GM19467 (cell line): ENCODE data around the gene PLXND1.
A peak's percentile ranks its signal among the peaks of the same experiment; 100 is the strongest.

Experiments
- ATAC-seq: cut with Tn5 transposase; IDR thresholded peaks from one replicate; pipeline ENCODE4 v1.9.1; 2021; ENCODE audit warnings: mild to moderate bottlenecking, moderate library complexity; ENCODE audit not compliant: unreplicated experiment

The PLXND1 gene

DNA sequence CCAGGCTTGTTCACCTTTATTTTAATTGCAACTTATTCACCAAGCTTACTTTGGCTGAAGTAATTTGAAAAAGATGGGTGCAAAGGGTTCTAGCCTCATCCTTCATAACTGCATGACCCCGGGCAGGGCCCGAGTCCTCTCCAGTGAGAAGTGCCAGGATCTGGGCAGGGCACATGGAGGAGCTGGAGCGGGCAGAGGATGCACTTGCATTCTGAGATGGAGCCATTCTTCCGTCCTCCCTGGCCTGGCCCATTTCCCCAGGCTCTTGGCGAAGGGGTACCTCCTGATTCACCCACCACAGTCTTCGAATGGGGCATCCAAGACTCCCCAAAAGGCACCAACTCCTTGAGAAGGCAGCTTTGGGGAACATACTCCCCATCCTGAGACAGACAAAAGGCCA is 22.5 kb upstream of the PLXND1 start:
- ATAC-seq: no peak

DNA sequence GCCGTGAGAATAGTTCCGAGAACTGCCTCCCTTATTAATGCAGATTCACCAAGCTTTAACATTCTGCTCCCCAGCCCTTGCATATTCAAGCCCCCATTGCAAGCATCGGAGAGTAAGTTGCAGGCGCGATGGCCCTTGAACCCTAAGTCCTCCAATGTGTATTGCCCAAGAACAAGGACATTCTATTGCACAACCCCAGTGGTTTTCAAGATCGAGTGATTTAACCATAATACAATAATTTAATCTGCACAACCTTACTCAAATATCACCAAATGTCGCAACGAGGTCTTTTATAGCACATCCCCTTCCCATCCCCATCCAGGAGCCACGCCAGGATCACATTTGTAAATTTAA is 21.7 kb upstream of the PLXND1 start:
- no peak for ATAC-seq

DNA sequence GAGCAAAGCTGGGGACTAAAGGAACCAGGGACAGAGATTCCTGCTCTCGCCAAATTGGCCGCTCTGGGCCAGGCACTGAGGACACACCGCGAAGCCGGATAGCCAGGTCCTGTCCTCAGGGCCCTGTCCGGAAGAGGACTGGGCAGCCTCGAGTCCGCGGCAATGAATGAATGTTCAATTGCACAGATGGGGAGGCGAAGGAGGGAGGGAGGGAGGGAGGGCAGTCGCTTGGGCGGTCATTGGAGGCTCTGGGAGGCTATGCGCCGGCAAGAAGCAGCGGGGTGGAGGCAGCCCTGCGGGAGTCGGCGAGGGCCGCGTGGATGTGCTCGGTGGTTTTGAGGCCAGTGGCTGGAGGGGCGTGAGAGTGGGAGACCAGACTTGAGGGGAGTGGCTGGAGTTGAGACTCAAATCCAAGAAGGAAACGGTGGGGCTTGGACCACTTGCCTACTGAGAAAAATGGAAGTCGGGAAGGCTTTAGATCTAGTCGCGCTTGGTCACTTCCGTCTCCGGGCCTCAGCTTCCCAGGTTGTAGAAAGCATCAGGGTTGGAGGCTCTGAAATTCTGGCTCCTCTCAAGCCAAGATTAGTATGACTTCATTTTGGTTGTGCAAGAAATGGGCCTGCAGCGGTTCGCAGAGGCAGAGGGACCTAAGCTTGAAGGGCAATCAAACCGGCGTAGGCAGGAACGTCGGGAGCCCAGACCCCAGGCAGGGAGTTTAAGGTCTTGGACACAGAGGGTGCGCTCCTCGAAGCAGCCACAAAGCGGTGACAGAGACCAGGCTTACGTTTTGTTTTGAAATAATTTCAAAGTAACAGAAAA is 21.1 kb upstream of the PLXND1 start:
- peak; percentile 43 for ATAC-seq

DNA sequence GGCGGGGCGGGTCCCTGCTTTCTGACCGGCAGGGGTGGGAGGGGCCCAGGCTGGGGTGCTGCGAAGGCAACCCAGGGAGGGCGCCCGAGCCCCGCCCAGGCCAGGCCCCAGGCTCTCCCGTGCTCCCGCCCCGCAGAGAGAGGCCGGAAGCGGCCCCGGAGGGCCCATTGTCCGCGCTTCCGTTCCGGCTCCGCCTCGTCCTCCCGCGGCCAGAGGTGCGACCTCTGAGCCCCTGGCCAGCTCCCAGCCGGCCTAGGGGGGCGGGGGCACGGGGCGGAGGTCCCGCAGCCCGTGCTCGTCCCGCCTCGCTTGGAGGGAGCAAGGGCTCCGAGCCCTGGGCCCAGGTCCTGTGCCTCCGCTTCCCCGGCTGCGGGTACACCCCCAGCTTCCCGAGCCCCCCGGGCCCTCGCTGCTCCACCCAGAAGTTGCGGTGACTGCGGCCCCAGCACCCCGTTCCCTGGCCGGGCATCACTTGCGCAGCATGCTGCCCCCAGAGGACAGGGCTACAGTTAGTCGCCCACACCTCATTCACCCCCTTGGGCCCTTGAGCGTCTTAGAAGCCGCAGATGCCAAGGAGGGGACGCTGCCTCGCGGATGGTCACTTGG is 20.4 kb upstream of the PLXND1 start:
- peak; percentile 94 for ATAC-seq

DNA sequence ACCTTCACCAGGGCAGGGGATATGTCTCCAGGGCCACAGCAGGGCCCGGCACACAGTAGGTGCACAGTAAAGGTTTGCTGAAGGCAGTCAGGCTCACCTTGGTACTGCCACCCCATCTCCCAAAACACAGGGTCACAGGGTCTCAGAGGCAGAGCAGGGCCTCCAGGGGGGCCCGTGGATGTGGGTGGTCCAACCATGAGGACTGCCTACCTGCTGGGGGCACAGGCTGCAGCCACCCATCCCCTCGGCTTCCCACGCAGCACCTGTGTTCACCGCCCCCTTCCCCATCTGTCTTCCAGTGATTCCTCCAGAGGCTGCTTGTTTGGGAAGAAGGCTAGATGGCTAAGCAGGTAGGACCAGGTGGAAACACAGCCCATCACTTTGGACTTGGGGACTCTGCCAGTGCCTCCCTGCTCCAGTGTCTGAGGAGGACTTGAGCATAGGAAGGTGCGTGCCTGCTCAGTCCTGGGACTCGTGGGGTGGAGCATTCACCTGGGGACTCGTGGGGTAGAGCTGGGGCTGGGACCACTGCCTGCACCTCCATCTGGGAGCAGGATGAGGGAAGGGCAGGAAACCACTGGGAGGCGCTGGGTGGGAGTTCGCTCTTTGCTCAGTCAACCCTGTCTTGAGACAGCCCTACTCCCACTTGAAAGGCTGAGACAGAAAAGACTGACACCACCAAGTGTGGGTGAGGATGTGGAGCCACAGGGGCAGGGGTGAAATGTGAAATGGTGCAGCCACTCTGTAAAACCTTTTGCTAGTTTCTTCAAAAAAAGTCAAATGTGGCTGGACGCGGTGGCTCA is 18.8 kb upstream of the PLXND1 start:
- ATAC-seq: no peak

DNA sequence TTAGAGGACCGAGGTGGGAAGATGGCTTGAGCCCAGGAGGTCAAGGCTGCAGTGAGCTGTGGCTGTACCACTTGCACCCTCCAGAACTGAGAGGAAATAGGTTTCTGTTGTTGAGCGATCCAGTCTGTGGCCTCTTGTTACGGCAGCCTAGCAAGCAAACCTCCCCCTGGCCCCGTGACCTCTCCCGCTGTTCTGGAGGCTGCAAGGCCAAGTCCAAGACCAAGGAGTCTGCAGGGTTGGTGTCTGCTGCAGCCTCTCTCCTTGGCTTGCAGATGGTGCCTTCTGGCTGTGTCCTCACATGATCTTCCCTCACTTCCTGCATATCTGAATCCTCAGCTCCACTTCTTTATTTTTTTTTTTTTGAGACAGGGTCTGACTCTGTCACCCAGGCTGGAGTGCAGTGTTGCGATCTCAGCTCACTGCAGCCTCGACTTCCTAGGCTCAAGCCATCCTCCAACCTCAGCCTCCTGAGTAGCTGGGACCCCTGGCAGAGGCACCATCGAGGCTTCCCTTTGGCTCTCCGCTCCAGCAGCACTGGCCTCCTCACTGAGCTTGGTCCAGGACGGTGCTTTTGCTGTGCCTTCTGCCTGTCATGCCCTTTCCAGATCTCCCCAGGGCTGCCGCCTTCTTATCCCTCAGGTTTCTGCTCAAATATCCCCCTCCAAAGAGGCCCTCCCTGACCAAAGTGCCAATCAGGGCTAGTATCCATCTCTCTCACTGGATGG is 18.0 kb upstream of the PLXND1 start:
- no peak for ATAC-seq

DNA sequence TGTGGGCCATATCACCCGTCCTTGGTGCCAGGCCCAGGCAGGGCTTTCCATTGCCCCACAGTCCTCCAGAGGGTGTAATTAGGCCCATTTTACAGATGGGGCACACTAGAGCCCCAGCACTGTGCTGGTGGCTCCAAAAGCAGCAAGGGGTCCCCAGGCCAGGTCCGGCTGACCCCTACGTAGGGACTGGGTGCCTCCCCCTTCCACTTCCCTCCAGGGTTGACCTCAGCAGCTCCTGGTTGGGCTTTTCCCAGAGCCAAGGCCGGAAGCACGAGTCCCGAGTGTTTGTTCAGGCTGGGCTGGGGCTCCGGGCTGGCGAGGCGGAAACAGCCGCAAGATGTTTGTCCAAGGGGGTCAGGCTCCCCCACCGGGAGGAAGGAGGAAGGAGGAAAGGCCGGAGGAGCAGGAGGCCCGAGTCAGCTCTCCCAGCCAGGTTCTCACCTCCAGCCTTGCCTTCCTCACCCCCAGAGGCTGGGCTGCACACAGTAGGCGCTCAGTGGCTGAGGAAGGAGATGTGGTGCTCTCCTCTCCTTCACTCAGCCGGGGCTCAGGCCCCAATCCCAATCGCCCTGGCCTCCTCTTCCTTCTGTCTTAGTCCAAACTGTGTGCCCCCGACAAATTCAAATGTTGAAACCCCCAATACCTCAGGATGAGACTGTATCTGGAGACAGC is 17.1 kb upstream of the PLXND1 start:
- ATAC-seq: no peak

DNA sequence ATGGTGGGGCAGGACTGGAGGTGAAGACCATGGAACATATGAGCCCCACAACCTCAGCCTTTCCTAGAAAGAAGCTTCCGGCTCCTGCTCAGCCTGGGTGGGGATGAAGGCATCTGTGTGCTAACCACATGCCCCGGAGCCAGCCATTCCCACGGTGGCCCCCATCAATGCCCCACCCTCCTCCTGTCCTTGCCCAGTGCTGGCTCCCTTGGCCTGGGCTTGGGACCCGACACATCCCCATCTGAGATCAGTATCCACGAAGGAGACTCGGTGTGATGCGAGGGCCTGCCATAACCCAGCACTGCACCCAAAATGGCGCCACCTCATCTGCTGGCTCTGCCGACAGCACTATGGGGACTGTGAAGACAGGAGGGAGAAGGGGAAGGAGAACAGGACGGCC is 16.5 kb upstream of the PLXND1 start:
- no peak for ATAC-seq

DNA sequence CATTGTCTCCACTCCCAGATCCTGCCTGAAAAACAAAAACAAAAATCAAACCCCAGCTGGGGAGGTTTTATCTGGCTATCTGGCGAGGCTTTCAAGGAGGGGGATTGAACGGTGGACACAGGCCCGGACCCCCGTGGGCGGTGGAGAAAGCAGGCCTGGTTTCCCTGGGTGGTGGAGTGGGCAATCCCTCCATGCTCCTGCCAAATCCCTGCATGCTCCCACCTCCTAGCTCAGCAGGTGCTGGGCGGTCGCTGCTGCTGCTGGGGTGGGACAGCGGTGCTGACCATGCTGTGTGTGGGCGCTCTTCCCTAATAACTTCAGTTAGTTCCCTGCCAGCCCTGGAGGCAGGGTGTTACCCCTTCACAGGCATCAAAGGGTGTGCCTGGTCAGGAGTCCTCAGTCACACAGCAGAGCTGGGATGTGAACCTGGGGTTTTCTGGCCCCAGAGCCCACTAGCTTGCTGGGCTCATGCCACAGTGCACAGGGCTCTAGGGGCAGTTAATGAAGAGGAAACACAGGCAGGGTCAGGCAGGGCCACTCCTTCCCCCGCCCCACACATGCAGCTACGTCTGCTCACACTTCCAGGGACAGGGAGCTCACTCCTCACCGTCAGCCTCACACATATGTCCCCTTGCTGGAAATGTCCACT is 15.9 kb upstream of the PLXND1 start:
- ATAC-seq: no peak

DNA sequence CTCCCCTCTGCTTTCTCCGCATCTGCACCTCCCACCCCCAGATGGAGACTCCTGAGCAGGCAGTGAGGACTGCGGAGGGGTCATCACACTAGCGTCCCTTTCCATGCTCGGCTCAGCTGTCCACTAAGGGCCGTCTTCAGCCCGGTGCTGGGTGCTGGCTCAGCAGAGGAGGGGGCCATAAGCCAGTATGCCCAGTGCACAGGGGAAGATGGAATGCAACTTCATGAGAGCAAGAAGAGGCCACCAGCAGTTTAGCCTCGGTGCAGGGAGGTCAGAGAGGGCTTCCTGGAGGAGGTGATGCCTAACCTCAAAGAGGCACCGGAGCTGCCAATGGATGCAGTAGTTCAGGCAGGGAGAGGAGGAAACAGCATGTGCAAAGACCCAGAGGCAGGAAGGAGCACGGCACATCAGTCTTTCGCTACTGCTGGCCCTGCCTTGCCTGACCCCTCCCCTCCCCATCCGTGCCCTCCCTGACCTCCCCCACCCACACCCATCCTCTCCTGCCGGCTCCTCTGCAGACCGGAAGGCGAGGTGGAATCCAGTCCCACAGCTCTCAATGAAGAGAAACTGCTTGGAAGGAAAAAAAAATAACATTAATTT is 15.2 kb upstream of the PLXND1 start:
- ATAC-seq: no peak

DNA sequence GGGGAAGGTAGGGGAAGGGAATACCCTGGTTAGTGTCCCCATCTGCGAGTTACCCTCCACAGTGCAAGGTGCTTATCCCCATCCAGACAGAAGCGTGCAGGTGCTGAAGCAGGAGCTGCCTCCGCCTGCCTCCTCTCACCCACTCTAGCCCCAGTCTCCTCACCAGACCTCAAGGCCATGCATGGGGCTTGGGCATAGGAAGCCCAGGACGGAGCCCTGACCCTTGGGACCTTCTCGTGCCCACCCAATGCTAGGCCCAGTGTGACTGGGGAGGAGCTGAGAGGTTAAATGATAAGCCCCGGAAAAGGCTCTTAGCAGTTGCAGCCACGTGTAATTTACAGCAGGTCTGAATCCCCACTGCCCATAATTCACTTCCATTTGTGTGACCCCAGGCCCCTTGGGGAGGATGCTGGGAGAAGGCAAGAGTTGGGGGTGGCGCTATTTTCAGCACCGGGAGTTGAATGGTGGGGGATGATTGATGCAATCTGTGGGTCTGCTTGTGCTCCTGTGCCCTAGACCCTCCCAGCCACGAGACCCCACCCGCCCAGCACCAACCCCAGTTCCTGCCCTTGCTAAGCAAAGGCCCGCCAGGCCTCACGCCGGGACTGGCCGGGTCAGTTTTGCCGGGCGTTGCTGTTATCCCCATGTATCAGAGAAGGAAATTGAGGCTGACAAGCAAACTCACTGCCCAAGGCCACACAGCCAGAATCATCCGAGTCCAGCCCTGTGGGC is 14.5 kb upstream of the PLXND1 start:
- ATAC-seq: no peak

DNA sequence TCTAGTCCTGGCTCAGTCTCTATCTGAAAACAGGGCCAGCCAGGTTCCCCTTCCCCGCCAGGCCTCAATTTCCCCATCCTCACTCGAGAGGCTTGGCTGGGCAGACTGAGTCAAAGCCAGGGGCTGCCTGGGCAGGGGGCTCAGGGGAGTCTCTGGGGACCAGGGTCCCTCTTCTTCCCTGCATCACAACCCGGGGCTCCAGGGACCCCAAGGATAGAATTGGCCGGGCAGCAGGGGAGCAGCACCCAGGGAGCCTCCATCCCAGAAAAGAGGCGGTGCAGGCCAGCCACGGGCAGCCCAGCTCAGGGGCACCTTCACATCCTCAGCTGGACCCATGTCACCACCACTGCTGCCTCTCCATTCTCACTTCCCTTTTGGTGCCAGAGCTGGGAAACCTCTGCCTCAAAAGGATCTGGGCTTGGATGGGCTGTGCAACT is 13.3 kb upstream of the PLXND1 start:
- ATAC-seq: no peak

DNA sequence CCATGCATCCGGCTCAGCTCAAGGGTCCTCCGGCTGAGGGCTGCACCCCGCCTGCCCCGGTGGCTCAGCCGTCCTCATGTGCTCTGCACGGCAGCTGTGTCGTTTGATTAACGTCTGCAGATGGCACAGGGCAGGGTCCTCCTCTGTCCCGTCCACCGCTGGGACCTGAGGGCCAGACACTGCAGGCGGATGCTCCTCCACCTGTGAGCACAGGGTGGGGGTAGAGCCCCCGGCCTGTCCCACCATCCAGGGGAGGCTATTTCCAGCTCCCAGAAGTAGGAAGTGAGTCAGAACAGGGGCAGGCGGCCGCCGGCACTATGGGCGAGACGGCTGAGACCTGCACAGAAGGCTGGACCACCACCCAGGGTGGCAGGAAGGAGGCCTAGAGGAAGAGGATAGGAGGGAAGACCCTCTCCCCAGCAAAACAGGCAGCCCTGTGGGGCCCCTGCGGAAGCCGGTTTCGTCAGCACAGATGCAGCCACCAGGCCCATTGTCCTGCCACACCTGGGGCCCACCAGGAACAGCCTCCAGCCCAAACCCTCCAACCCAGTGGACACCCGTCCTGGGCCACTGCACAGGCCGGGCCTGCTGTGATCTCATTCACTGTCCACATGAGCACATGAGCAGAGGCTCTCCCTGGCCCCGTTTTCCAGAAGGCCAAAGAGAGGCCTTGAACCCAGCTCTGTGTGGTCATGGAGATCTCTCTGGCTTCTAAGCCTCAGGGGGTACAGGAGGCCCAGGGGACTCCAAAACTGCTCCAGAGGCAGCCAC is 12.6 kb upstream of the PLXND1 start:
- ATAC-seq: no peak

DNA sequence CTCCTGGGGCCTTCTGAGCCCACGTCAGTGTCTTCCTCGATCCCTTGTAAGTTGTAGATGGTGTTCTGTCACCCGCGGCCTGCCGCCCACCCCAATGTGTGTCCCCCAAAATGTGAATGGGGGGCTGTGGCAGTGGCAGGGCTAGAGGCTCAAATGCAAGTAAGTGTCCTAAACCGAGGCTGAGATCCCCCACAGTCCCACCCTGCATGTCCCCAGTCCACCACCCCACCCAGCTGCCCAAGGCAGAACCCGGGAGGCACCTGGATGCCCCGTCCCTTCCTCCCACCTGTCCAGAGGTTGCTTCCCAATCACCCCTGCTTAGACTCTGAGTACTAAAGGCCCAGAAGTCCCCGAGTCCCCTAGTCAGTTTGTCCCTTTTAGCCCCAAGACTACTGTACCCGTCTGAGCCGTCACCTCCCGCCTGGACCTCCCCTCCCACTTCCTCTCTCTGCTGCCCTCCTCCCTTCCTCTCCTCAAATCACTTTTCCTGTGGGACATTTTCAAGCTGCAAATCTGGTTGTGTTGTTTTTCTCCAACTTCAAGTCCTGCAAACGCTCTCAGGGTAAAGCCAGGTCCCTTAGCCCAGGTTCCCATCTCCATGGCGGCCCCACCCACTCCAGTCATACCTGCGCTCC is 11.8 kb upstream of the PLXND1 start:
- ATAC-seq: no peak

DNA sequence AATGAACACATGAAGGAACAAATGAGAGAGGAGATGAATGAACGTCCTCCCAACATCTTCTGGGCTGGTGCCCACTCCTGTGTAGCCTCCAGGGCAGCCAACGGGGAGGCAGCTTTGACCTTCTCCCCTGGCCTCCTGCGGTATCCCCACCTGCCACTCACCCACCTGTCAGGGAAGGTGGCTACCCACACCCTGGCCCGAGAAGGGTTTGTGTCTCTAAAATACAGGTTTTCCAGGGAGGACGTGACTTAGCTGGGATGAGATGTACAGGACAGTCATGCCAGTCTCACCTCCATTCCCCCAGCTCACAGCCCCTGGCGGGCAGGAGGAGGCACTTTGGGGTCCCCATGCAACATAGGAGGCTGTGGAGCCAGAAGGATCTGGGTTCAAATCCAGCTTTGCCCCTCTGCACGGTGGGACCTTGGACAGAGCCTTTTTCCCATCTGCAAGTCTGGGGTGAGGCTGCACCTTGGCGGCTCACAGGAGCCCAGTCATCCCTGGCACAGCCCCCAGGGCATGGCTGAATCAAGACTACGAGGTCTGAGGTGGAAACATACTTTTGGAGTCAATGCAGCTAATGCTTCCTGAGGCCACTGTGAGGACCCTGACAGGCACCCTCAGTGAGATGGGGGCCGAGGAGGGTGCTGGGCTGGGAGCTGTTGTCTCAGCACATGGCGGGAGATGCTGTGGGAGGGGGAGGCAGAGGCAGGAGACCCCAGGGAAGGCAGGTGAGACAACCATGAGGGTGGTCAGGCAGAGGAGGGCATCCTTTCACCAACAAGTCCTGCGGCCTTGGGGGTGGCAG is 11.1 kb upstream of the PLXND1 start:
- no peak for ATAC-seq

DNA sequence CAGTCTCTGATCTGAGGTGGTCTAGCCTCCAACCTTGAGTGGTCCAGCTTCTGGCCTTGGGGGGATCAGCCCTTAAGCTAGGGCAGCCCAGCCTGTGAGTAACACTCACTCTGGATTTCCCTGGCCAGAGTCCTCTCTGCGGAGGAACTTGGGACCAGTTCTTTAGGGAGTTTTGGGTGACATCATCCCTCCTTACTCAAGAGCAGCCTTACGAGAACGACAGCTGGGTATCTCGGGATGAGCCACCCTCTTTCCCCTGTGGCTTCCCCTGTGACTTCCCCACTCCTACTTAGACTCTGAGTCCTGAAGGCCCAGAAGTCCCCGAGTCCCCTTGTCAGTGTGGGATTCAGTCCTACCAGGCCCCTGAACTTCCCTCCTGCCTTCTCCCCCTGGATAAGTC is 10.2 kb upstream of the PLXND1 start:
- no peak for ATAC-seq

DNA sequence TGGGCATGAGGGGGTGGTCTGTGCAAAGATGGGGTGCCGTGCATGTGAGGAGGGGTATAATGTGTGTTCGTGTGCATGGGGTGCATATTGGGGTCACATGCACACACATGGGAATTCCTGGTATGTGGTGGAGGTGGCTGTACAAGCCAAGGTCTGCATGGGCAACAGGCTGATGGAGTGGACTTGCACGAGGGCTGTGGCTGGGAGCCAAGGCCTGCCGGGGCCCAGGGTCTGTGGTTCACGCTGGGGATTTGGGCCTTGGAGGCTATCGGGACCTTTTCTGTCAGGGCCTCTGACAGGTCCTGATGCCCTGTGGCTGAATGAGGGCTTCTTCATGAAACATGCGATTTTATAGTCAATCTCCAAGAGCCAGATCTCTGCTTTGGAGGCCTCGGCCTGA is 9.8 kb upstream of the PLXND1 start:
- ATAC-seq: no peak
